Measurements from ENCODE around the gene OVOL2.
"Not testable (repeated sequence)": the region's sequence is repeated elsewhere in the genome, so short reads cannot be mapped to it uniquely, and the experiment has no call there.

The OVOL2 gene

DNA sequence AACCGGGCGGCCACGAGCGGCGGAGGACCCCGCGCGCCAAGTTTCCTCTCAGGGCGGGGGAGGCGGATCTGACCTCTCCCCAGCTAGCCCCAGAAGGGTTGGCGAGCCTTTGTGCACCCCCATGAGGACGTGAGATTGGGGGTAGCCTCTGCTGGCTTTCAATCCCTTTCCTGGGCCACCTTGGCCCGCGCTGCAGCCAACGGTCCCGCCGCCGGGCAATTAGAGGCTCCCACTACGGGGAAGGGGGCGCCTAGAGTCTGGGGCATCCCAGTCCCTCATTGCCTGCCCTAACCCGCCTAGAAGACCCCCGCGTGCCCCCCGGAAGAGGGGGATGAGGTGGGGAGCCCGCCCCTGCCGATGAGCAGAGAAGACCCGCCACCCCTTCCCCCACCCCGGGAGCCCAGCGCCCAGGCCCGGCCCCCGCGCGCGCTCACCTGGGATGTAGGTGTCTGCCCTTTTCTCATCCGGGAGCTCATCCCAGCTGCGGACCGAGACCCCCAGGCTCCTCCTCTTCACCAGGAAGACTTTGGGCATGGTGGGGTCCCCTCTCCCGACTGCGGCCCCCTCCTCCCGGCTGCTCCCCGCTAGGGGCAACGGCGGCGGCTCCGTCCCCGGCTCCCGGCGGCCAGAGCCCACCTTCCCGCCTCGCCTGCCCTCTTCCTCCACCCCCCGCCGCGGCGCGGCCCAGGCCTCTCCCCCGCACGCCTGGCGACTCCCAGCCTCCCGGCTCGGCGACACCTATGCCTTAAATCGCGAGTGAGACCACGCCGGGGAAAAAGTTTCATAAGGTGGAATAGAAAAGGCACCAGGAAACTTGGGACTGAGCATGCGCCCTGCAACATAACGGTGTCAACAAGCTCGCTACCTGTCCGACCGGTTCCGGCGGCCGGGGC, at the start of gene OVOL2:
Gene OVOL2, minus strand, starts transcription at position 816 of the 893 bp plus-strand sequence. Its CDS starts 282 bp downstream, at position 534.
- DNase-seq, result no peak

DNA sequence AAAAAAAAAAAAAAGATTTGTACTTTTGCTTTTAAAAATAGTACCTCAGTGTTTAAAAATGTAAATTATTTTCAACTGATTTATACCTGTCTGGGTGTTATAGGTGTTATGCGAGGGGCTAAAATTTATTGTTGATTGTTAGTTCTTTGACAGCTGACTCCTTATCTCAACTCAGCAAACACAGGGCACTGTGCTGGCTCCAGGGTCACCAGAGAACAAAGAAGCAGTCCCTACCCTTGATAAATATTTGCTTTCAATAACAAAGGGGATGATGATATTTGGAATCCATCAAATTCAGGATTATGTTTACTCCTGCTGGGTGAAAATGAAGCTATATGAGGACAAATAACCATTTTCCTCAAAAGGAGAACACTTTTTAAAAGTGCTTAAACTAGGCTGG, 45.8 kb upstream of the OVOL2 start:
- no peak for DNase-seq

DNA sequence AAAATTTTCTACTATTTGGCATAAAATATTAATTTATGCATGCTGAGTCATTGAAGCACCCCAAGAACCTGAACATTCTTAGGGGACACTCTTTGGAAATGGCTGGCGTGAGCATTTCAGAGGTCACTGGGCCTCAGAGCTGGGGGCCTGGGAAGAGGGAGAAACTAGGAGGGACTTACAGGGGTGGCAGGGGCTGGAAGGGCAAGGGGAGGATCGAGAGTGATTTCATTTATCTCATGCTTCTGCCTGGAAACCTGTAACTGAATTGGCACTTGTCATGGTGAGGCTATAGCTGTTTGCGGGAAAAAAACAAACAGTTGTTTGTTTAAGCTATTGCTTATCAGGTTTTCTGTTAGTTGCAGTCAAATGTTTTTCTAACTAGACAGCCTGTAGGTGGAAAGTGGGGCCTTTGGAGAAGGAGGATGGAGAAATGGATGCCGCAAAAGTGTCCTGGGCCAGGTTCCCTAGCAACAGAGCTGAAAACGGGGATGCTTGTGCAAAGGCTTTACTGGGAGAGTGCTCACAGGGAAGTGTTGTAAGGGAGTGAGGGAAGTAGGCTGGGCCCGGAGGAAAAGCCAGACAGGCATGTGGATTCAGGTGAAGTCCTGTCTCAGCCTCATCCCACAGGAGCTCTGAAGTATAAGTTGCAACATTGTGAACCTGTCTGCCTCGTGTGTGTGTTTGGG, 43.6 kb upstream of the OVOL2 start:
- DNase-seq, result no peak

DNA sequence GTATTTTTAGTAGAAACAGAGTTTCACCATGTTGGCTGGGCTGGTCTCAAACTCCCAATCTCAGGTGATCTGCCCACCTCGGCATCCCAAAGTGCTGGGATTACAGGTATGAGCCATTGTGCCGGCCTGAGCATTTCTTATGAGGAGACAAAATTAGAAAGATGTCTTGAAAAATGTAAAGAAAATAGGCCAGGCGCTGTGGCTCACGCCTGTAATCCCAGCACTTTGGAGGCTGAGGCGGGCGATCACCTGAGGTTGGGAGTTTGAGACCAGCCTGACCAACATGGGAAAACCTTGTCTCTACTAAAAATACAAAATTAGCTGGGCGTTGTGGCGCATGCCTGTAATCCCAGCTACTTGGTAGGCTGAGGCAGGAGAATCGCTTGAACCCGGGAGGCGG, 42.9 kb upstream of the OVOL2 start:
- not testable (repeated sequence) for DNase-seq

DNA sequence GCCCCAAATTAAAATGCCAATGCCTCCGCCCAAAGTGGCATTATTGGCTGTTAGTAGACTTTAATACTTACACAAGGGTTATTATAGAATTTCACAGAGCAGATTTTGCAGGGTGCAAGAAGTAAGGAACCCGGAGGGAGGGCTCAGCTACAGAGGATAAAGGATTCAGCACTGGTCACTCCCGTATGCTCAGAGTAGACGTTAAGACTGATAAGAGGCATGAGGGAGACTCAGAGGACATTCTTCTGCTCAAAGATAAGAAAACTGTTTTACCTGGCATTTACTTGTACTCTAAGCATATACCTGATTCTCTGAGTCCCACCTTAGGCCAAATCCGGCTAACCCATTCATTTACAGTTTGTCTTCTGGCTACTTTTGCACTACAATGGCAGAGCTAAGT, 36.5 kb upstream of the OVOL2 start:
- DNase-seq, result no peak

DNA sequence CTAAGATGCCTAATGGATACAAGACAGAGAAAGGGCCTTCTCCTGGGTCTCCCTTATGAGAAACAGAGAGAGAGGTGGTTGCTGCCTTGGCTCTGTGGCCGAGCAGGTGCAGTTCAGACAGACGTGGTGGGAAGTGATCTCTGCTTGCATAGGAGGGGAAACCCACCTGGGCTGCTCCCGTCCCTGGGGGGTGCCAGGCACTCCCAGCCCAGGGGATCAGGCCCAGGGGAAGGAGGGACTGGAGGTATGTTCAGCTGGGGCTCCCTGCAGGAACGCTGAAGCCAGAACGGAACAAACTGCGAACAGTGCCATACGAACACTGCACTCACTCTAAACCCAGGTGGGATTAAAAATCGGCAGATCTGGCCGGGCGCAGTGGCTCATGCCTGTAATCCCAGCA, 35.7 kb upstream of the OVOL2 start:
- DNase-seq, result no peak

DNA sequence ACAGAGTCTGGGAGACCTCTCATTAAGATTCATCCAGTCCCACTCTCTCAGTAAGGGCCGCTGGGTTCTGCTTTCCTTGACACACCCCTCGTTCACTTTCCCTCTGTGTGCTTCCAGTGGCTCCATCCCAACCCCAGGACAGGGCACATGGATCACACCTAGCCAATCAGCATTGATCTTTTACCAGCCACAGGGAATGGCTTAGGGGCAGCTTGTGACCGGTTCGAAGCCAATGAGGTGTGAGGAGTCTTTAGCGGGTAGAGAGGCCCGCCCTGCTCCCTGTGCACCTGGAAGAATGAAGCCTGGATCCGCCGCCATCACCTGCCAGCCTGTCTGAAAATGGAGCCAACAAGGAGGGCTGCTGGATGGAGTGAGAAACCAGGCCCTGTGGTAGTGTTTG, 35.2 kb upstream of the OVOL2 start:
- no peak for DNase-seq

DNA sequence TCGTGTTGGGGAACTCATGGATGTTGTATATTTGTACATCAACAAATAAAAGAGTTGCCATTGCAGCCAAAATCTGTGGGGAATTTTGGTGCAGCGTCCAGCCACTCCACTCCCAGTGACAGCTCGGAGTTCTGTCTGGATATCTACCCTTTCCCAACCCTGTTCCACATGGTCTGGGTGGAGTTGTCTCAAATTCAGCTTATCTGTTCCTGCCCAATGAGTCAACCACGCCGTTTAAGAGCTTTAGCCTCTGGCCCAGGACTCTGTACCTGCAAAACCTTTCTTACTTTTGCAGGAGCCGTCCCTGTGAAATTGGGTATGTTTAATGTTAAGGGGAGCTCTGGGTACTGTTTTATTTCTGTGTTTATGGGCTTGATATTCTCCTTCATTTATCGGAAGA, 33.9 kb upstream of the OVOL2 start:
- DNase-seq, result no peak

DNA sequence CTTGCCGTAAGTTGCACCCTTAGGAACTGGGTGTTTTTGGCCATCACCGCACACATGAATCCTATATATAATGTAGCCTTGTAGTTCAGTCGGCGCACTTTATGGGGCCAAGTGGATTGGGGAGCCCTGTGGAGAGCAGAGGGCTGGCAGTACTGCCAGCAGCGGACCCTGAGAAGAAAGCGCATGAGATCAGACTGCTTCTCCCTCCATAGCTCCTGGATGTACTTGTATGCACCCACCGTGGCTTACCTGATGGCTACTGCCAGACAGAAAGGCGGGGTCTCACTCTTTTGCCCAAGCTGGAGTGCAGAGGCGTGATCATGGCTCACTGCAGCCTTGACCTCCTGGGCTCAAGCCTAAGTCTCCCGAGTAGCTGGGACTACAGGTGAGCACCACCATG, 32.8 kb upstream of the OVOL2 start:
- DNase-seq, result no peak

DNA sequence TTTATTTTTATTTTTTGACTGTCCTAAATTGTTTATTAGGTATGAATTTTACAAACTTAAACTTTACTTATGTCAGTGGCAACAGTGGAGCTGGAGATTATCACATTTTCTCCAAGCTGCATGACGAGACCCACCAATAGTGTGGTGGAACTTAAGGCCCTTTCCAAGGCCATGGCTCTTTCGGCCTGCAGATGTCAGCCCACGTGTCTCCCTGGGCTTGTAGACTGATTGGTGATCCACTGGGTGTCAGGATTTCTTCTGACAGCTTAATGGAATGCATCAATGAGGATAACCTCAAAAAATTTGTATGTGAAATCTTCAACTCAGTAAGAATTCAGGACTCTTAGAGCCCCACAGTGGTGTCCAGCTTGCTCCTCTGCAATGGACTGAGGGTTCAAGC, 32.3 kb upstream of the OVOL2 start:
- DNase-seq, result no peak

DNA sequence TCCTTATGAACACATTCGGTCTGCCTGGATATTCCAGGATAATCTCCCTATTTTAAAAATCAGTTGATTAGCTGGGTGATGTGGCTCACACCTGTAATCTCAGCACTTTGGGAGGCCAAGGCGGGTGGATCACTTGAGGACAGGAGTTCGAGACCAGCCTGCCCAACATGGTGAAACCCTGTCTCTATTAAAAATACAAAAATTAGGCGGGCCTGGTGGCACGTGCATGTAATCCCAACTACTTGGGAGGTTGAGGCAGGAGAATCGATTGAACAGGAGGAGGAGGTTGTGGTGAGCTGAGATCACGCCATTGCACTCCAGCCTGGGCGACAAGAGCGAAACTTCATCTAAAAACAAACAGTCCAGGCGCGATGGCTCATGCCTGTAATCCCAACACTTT, 31.1 kb upstream of the OVOL2 start:
- DNase-seq, result not testable (repeated sequence)

DNA sequence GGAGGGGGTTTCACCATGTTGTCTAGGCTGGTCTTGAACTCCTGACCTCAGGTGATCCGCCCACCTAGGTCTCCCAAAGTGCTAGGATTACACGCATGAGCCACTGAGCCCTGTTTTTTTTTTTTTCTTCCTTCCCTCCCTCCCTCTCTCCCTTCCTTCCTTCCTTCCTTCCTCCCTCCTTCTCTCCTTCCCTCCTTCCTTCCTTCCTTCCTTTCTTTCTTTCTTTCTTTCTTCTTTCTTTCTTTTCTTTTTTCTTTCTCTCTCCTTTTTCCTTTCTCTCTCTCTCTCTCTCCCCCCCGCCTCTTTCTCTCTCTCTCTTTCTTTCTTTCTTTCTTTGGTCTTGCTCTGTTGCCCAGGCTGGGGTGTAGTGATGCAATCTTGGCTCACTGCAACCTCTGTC, 30.6 kb upstream of the OVOL2 start:
- DNase-seq, result not testable (repeated sequence)

DNA sequence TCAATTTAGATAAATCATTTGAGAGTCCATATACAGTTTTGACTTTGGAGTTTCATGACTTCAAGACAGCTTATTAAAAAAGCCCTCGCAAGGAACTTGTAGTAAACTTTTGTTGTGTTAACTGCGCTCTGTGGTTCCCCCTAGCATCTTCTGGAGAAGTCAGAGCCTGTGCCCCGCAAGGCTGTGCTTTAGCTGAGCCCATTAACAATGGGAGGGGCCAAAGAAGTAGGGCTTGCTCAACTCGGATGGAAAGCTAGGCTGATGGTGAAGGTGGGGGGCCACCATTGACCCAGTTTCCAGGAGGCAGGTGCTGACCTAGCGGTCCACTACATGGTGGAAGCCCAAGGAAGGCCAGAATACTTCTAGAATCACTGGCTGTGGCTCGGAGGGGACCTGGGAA, 29.3 kb upstream of the OVOL2 start:
- no peak for DNase-seq

DNA sequence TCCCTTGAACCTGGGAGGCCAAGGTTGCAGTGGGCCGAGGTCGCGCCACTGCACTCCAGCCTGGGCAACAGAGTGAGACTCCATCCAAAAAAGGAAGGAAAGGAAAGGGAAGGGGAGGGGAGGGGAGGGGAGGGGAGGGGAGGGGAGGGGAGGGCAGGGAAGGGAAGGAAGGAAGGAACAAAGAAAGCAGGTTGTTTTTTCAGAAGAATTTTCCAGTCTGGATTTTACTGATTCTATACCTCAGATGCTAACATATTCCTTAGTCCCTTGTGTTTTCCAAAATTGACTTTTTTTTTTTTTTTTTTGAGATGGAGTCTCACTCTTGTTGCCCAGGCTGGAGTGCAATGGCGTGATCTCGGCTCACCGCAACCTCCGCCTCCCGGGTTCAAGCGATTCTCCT, 23.1 kb upstream of the OVOL2 start:
- not testable (repeated sequence) for DNase-seq

DNA sequence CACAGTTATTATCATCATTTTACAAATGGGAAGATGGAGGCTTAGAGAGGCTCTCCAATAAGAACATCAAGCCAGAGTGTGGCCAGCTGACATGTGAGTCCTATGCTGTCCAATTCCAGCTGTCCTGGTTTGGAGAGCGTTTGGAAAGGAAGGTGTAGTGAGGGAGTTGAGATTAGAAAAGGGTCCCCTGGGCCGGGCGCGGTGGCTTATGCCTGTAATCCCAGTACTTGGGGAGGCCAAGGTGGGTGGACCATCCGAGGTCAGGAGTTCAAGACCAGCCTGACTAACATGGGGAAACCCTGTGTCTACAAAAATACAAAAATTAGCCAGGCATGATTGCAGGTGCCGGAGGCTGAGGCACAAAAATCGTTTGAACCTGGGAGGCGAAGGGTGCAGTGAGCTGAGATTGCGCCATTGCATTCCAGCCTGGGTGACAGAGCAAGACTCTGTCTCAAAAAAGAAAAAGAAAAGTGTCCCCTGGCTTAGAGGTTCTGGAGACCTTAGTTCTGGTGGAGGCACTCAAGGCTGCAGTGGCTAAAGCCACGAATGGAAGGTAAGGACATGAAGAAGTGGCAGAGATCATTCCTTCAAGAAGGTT, 22.1 kb upstream of the OVOL2 start:
- DNase-seq, result no peak

DNA sequence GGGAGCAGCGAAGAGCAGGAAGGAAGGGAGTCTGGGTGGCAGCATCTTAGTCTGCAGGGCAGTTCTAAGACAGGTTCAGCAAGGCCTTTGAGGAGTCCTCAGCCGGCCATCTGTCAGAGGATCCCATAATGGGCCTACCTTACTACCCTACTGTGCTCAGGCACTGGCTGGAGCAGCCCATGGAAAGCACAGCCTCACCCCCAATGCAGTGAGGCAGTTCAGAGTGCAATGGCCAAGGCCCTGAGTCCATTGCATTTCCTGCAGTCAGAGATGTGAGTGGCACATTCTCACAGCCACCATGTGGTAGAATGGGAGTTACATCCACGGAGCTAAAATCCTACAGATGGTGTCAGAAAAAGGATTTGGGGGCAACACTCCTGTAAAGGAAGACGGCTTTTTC, 19.4 kb upstream of the OVOL2 start:
- DNase-seq, result no peak

DNA sequence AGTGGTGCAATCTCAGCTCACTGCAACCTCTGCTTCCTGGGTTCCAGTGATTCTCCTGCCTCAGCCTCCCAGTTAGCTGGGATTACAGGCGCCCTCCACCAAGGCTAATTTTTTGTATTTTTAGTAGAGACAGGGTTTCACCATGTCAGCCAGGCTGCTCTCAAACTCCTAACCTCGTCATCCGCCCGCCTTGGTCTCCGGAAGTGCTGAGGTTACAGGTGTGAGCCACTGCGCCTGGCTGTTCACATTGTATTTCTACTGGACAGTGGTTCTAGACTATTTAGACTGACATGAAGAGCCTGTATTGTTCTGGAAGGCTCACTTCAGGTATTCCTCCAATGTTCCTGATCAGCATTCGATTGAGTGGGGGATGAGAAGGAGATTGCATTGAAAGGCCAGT, 14.8 kb upstream of the OVOL2 start:
- no peak for DNase-seq

DNA sequence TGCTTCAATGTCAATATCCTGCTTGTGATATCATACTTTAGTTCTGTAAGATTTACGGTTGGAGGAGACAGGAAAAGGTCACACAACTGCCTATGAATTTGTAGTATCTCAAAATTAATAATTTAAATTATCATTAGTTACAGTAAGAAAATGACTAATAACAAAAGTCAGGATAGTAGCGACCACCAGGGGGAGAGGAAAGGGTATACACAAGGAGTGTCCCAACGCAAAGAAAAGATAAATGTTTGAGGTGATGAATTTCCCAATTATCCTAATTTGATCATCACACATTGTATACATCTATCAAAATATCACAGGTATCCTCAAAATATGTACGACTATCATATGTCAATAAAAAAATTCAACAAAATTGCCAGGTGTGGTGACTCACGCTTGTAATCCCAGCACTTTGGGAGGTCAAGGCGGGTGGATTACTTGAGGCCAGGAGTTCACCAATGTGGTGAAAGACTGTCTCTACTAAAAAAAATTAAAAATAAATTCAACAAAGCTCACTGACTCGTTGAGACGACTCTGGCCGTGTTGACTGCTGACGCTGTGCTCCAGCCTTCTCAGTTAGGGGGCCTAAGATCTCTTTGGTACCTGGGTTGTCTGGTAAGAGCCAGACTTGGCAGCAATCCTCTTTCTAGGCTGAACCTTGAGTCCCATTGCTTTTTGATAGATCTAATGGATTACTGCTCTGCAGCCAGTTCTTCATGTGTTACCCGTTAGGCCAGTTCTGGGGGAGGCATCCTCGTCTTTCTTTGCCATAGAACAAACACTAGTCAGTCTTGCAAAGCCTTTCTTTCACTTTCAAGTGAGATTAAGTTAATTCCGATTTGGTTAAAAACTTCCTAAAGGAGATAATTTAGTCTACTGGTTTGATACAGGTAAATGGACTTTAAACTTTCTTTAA, 9.0 kb upstream of the OVOL2 start:
- DNase-seq, result no peak

DNA sequence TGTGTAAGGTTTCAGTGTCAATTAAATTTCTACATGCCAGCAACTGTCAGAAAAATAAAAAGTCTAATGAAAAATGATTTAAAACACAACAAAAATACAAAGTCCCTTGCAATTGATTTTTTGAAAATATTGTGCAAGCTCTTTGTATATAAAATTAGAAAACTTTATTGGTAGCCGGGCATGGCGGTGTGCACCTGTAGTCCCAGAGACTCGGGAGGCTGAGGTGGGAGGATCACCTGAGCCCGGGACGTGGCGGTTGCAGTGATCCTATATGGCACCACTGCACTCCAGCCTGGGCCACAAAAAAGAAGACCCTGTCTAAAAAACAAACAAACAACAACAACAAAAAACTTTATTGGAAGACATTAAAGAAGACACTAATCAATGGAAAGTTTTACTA, 6.0 kb upstream of the OVOL2 start:
- DNase-seq, result no peak

DNA sequence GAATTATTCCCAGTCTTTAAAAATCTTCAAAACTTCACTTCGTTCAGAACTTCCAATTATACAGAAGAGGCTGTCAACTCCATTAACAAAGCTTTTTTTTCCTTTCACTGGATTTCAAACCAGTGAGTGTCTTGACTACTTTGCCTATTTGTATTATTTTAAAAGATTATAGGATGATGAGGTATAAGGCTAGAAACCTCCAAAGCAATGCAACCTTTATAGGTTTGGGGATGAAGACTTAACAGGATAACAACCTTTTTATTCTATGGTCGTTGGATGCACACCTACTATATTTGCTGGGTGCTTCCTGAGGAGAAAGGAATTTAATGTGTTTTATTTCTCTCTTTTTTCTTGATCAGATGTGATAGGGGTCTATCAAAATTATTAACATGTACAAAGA, 1.9 kb upstream of the OVOL2 start:
- DNase-seq, result no peak

DNA sequence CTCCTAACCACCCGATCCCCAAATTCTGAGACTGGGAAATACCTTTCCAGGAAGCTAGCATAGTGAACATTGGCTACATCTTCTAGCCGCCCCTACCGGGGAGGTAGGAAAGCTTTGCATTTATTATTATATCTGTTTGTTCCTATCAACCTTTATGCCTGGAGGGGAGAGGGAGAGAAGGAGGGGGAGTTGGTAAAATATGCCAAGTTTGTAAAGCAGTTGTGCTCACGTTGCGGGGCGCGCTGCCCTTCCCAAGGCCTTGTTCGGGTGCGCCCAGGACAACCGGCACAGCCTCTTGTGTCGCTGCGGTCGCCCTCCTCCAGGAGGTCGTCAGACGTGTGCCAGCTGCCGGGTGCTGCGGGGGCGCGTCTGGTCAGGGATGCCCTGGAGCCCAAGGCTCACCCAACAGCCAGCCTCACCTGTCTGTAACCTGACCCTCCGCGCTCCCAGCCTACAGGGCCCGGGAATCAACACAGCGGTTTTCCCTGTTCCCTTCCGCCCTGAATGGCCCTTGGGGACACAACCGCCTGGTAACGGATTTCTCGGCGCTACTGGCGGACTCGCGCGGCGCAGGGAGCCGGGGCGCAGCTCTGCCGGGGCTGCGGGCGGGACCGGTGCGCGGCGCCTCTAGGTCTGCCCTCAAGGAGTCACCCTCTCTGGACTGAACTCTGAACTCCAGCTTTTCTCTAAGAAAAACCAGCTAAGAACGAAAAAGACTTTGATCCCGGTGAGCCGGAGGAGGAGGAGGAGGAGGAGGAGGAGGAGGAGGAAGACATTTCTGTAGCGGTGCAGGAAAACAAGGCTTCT, 1.1 kb upstream of the OVOL2 start:
- no peak for DNase-seq

DNA sequence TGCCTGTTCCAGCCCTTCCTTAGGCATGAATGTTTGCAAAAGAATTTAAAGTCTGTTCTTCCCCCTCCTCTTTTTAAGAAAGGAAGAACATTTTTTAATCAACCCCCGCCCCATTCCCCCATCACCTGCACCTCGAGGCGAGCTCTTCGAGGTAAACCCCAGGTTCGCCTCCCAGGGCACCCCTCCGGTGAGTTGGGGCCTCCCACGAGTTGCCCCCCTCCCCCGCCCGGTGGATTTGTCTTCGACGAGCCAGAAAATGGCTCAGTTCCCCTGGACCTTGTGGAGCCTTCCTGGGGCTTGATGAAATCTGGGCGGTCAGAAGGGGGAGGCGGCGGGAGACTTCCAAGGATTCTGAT, 256 bp upstream of the OVOL2 start:
- DNase-seq, result no peak

Data from CD4-positive, alpha-beta T cell treated with Interferon gamma for 1 hour (primary cell).